Measurements from ENCODE around the gene HSH2D.

HSH2D gene

DNA sequence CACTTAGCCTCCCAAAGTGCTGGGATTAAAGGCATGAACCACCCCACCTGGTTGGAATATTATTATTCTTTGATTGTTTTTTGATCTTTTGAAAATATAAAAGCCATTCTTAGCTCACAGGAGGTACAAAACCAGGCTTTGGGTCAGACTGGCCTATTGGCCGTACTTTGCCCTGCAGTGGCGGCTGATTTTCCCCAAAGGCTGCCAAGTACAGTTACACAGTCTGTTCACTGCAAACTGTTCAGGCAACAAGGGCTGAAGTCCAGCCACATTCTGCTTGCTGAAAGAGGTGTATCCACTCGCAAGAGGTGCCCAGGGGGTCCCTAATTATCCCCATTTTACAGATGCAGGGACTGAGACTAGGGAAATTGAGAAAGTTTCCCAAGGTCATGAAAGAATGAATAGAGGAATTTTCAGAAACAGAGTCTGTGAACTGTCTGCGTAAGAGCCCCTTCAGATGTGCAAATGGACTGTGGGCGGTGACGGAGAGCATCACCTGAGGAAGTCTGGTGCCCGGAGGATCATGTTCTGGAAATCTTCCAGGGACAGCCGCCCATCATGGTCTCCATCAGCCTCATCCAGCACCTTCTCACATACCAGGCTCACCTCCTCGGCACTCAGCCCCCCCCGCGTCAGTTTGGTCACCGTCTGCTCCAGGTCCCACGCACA, 20.9 kb downstream of the HSH2D start:
- no peak for ATAC-seq
- TF ChIP-seq OSR1 (CRISPR knock-in tag; IDR thresholded peaks at IDR 0.05) (no peak), GLIS3 (CRISPR knock-in tag; IDR thresholded peaks at IDR 0.05) (no peak), ZC3H10 (CRISPR knock-in tag; IDR thresholded peaks at IDR 0.05) (no peak)

- ATAC-seq = no peak
- TF ChIP-seq POU6F1 (CRISPR knock-in tag; IDR thresholded peaks at IDR 0.05; ENCODE audit: borderline replicate concordance, low read depth) = no peak
- TF ChIP-seq SNAI2 (CRISPR knock-in tag; IDR thresholded peaks at IDR 0.05) = no peak
- TF ChIP-seq ESRRG (CRISPR knock-in tag; IDR thresholded peaks at IDR 0.05) = no peak
- no peak for TF ChIP-seq BACH2 (CRISPR knock-in tag; IDR thresholded peaks at IDR 0.05; ENCODE audit: borderline replicate concordance)
- no peak for TF ChIP-seq ISL1 (CRISPR knock-in tag; IDR thresholded peaks at IDR 0.05)
- TF ChIP-seq ZFP30 (CRISPR knock-in tag; IDR thresholded peaks at IDR 0.05) = no peak
- no peak for TF ChIP-seq CSRNP3 (CRISPR knock-in tag; IDR thresholded peaks at IDR 0.05)
- TF ChIP-seq, protein P1, sequence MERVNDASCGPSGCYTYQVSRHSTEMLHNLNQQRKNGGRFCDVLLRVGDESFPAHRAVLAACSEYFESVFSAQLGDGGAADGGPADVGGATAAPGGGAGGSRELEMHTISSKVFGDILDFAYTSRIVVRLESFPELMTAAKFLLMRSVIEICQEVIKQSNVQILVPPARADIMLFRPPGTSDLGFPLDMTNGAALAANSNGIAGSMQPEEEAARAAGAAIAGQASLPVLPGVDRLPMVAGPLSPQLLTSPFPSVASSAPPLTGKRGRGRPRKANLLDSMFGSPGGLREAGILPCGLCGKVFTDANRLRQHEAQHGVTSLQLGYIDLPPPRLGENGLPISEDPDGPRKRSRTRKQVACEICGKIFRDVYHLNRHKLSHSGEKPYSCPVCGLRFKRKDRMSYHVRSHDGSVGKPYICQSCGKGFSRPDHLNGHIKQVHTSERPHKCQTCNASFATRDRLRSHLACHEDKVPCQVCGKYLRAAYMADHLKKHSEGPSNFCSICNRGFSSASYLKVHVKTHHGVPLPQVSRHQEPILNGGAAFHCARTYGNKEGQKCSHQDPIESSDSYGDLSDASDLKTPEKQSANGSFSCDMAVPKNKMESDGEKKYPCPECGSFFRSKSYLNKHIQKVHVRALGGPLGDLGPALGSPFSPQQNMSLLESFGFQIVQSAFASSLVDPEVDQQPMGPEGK (CRISPR knock-in tag; IDR thresholded peaks at IDR 0.05; ENCODE audit: borderline replicate concordance) = no peak
- no peak for TF ChIP-seq PPARA (CRISPR knock-in tag; IDR thresholded peaks at IDR 0.05; ENCODE audit: borderline replicate concordance)
- TF ChIP-seq TOX (CRISPR knock-in tag; IDR thresholded peaks at IDR 0.05; ENCODE audit: borderline replicate concordance) = no peak
Measured at GRCh38 chr19:16166417-16166816, 22.9 kb downstream of the HSH2D start.

DNA sequence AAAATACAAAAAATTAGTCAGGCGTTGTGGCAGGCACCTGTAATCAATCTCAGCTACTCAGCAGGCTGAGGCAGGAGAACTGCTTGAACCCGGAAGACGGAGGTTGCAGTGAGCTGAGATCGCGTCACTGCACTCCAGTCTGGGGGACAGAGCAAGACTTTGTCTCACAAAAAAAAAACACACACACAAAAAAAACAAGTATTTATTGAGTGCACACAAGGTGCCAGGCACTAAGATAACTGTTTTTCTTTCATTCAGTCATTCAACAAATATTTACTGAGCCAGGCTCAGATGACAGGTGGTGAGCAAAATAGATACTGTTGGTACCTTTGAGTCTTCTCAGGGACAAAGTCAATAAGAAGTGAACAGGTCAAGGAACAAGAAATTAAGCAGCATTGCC, 23.6 kb downstream of the HSH2D start:
- no peak for ATAC-seq
- TF ChIP-seq PPARA (CRISPR knock-in tag; IDR thresholded peaks at IDR 0.05; ENCODE audit: borderline replicate concordance) (no peak), OSR1 (CRISPR knock-in tag; IDR thresholded peaks at IDR 0.05) (no peak), BACH2 (CRISPR knock-in tag; IDR thresholded peaks at IDR 0.05; ENCODE audit: borderline replicate concordance) (no peak), TCF4 (CRISPR knock-in tag; IDR thresholded peaks at IDR 0.05; ENCODE audit: borderline replicate concordance) (no peak), ZNF565 (CRISPR knock-in tag; conservative IDR thresholded peaks at IDR 0.05; ENCODE audit: low read depth) (no peak), ESRRG (CRISPR knock-in tag; IDR thresholded peaks at IDR 0.05) (no peak), POU6F1 (CRISPR knock-in tag; IDR thresholded peaks at IDR 0.05; ENCODE audit: borderline replicate concordance, low read depth) (no peak), ZNF8 (CRISPR knock-in tag; IDR thresholded peaks at IDR 0.05) (no peak), RARB (CRISPR knock-in tag; IDR thresholded peaks at IDR 0.05) (no peak), ZFP30 (CRISPR knock-in tag; IDR thresholded peaks at IDR 0.05) (no peak), GLIS3 (CRISPR knock-in tag; IDR thresholded peaks at IDR 0.05) (no peak), ZFP3 (CRISPR knock-in tag; IDR thresholded peaks at IDR 0.05) (no peak), ARNTL (CRISPR knock-in tag; IDR thresholded peaks at IDR 0.05; ENCODE audit: borderline replicate concordance, low read depth) (no peak)
- TF ChIP-seq, protein P1 (CRISPR knock-in tag; IDR thresholded peaks at IDR 0.05; ENCODE audit: borderline replicate concordance) = no peak
- TF ChIP-seq, protein P2, sequence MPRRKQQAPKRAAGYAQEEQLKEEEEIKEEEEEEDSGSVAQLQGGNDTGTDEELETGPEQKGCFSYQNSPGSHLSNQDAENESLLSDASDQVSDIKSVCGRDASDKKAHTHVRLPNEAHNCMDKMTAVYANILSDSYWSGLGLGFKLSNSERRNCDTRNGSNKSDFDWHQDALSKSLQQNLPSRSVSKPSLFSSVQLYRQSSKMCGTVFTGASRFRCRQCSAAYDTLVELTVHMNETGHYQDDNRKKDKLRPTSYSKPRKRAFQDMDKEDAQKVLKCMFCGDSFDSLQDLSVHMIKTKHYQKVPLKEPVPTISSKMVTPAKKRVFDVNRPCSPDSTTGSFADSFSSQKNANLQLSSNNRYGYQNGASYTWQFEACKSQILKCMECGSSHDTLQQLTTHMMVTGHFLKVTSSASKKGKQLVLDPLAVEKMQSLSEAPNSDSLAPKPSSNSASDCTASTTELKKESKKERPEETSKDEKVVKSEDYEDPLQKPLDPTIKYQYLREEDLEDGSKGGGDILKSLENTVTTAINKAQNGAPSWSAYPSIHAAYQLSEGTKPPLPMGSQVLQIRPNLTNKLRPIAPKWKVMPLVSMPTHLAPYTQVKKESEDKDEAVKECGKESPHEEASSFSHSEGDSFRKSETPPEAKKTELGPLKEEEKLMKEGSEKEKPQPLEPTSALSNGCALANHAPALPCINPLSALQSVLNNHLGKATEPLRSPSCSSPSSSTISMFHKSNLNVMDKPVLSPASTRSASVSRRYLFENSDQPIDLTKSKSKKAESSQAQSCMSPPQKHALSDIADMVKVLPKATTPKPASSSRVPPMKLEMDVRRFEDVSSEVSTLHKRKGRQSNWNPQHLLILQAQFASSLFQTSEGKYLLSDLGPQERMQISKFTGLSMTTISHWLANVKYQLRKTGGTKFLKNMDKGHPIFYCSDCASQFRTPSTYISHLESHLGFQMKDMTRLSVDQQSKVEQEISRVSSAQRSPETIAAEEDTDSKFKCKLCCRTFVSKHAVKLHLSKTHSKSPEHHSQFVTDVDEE (CRISPR knock-in tag; IDR thresholded peaks at IDR 0.05) = no peak

Measured in SK-N-SH treated with all-trans-retinoic acid at 6 μM for 48 hours (cell line).